HepG2 (cell line): Measurements from ENCODE around the gene SRCIN1. TPM values are rescaled to one million over a fixed set of nuclear protein-coding genes. Genes with fewer than 3 reads are reported as not detected.

Experiments used
- BHLHE40 ChIP-seq: IDR thresholded peaks from 2 replicates; pipeline ENCODE4 v1.6.1; 2011; ENCODE audit warnings: low read length, improper control_type of control experiment
- ELF1 ChIP-seq: sonication (generic); formaldehyde crosslinking; IDR thresholded peaks from 2 replicates; pipeline ENCODE4 v1.4.0; 2020; ENCODE audit warnings: missing genetic modification reagents
- EP300 ChIP-seq, 3 experiments: sonication (generic) in 1 of 3; formaldehyde crosslinking in 1 of 3; IDR thresholded peaks; 2 replicates each; pipeline versions ENCODE4 v1.5.1 to v1.6.1; 2011 to 2020; ENCODE audit warnings: low read depth in 2 of 3, low read length in 2 of 3, borderline replicate concordance in 1 of 3, improper control_type of control experiment in 1 of 3, mild to moderate bottlenecking in 1 of 3, missing genetic modification reagents in 1 of 3, moderate library complexity in 1 of 3
- HOXA3 ChIP-seq: sonication (generic); formaldehyde crosslinking; IDR thresholded peaks from 2 replicates; pipeline ENCODE4 v1.5.0; 2020; ENCODE audit warnings: missing genetic modification reagents
- JUND ChIP-seq: sonication (generic); formaldehyde crosslinking; IDR thresholded peaks from 2 replicates; pipeline ENCODE4 v1.8.0; 2022; ENCODE audit warnings: mild to moderate bottlenecking, missing genetic modification reagents
- KDM4B ChIP-seq: sonication (generic); formaldehyde crosslinking; IDR thresholded peaks from 2 replicates; pipeline ENCODE4 v1.4.0; 2020; ENCODE audit warnings: missing genetic modification reagents
- MEIS1 ChIP-seq: sonication (generic); formaldehyde crosslinking; IDR thresholded peaks from 2 replicates; pipeline ENCODE4 v1.9.0; 2021; ENCODE audit warnings: mild to moderate bottlenecking, missing genetic modification reagents, moderate library complexity, borderline replicate concordance
- ZFP36L2 ChIP-seq: sonication (generic); formaldehyde crosslinking; IDR thresholded peaks from 2 replicates; pipeline ENCODE4 v1.4.0; 2020; ENCODE audit warnings: missing genetic modification reagents
- ZFY ChIP-seq: sonication (generic); formaldehyde crosslinking; IDR thresholded peaks from 2 replicates; pipeline ENCODE4 v1.4.0; 2020; ENCODE audit warnings: missing genetic modification reagents
- ZNF205 ChIP-seq: IDR thresholded peaks from 2 replicates; pipeline ENCODE4 v1.6.1; 2018; ENCODE audit warnings: missing biosample characterization, missing genetic modification reagents
- ZNF530 ChIP-seq: sonication (generic); formaldehyde crosslinking; IDR thresholded peaks from 2 replicates; pipeline ENCODE4 v1.5.0; 2020; ENCODE audit warnings: low read depth, mild to moderate bottlenecking, missing genetic modification reagents
- ZNF749 ChIP-seq: sonication (generic); formaldehyde crosslinking; IDR thresholded peaks from 2 replicates; pipeline ENCODE4 v1.8.0; 2022; ENCODE audit warnings: mild to moderate bottlenecking, missing genetic modification reagents, moderate library complexity, borderline replicate concordance
- ZNF839 ChIP-seq: sonication (generic); formaldehyde crosslinking; IDR thresholded peaks from 2 replicates; pipeline ENCODE4 v1.4.0; 2020; ENCODE audit warnings: missing genetic modification reagents, mild to moderate bottlenecking, borderline replicate concordance
- ZSCAN12 ChIP-seq: sonication (generic); formaldehyde crosslinking; IDR thresholded peaks from 2 replicates; pipeline ENCODE4 v1.9.0; 2021; ENCODE audit warnings: mild to moderate bottlenecking, missing genetic modification reagents
- polyA plus RNA-seq, 8 experiments: library from polyadenylated mRNA; depleted of rRNA in 3 of 8; stranded (reverse) in 7 of 8; unstranded in 1 of 8; fragments of >200 nt; fragmentation: Illumina TruSeq in 4 of 8; extraction: Trizol in 4 of 8; gene quantifications; 2 replicates each; pipeline versions ENCODE4 v1.2.1 to v1.2.3, GENCODE V29; 2011 to 2016; ENCODE audit warnings: low read depth in 4 of 8, missing spikeins in 1 of 8, mixed read lengths in 1 of 8; ENCODE audit not compliant: insufficient read depth in 1 of 8
- total RNA-seq, 5 experiments: library from RNA; depleted of rRNA; stranded (reverse); fragments of >200 nt; fragmentation: Illumina TruSeq; extraction: Trizol; gene quantifications; 2 replicates each; pipeline ENCODE4 v1.2.3, GENCODE V29; 2016; ENCODE audit warnings: low read depth in 1 of 5
- TF ChIP-seq, protein P1 (sequence below): IDR thresholded peaks from 2 replicates; pipeline ENCODE4 v1.6.1; 2016
- TF ChIP-seq, protein P2 (sequence below): sonication (generic); formaldehyde crosslinking; IDR thresholded peaks from 2 replicates; pipeline ENCODE4 v1.8.1; 2023; ENCODE audit warnings: missing genetic modification reagents, mild to moderate bottlenecking, borderline replicate concordance
- TF ChIP-seq, protein P3 (sequence below): sonication (generic); formaldehyde crosslinking; IDR thresholded peaks from 2 replicates; pipeline ENCODE4 v1.5.0; 2020; ENCODE audit warnings: mild to moderate bottlenecking, missing genetic modification reagents
- TF ChIP-seq, protein P4 (sequence below): sonication (generic); formaldehyde crosslinking; IDR thresholded peaks from 2 replicates; pipeline ENCODE4 v1.5.1; 2020; ENCODE audit warnings: missing genetic modification reagents, mild to moderate bottlenecking, borderline replicate concordance
- TF ChIP-seq, protein P5 (sequence below): sonication (generic); formaldehyde crosslinking; IDR thresholded peaks from 2 replicates; pipeline ENCODE4 v1.4.0; 2020; ENCODE audit warnings: missing genetic modification reagents
- TF ChIP-seq, protein P6 (sequence below): sonication (generic); formaldehyde crosslinking; IDR thresholded peaks from 2 replicates; pipeline ENCODE4 v1.8.0; 2022; ENCODE audit warnings: mild to moderate bottlenecking, missing genetic modification reagents, borderline replicate concordance

SRCIN1 gene
- total and polyA plus RNA-seq, 2 of the 13 experiments (the other 11 are each of a cell fraction or from before 2014, with no cell fraction given), result 1.2 to 9.6 TPM

DNA sequence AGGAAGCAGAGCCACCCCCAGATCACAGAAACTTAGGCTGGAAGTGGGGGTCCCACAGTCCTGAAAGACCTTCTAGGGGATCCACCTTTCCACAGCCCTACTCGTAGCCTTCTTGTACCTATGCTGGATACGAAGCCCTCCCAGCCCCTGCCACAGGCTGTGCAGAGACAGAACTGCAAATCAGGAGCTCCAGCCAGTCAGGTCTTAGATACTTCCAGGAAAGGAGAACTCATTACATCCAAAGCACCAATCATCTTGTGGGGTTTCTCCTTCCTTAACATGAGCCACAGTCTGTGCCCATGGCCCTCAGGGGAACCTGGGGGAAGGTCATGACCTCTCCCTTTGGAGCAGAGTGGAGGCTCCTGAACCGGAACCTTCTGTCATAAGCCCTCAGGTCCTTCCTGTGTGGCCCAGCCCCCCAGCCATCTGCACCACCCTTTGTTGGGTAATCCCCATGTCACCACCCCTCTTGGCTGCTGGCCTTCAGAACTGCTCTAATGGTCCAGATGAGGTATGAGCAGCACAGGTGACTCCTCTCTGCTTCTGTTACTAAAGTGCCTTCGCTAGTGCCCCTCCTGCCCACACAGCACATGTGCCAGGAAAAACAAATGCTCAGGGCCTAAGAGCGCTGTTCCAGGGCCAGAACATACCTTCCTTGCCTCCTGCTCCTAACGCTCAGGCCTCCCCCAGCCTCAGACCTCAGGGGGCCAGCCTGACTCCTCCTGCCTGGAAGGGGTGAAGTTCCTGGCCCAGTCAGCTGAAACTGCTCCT, 14.6 kb downstream of the SRCIN1 start (continued):
- no peak; the same call in 1 of the 2 replicates for TF ChIP-seq ZNF839
- TF ChIP-seq, protein P1, sequence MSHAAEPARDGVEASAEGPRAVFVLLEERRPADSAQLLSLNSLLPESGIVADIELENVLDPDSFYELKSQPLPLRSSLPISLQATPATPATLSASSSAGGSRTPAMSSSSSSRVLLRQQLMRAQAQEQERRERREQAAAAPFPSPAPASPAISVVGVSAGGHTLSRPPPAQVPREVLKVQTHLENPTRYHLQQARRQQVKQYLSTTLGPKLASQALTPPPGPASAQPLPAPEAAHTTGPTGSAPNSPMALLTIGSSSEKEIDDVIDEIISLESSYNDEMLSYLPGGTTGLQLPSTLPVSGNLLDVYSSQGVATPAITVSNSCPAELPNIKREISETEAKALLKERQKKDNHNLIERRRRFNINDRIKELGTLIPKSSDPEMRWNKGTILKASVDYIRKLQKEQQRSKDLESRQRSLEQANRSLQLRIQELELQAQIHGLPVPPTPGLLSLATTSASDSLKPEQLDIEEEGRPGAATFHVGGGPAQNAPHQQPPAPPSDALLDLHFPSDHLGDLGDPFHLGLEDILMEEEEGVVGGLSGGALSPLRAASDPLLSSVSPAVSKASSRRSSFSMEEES, result 0 out of 2 replicates have a peak, but pooled peaks have one; percentile 56
- no peak for TF ChIP-seq ZSCAN12 (CRISPR knock-in tag)
- no peak for TF ChIP-seq KDM4B (CRISPR knock-in tag)
- TF ChIP-seq ZNF205 (CRISPR knock-in tag), result no peak
- TF ChIP-seq, protein P2, sequence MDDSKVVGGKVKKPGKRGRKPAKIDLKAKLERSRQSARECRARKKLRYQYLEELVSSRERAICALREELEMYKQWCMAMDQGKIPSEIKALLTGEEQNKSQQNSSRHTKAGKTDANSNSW (CRISPR knock-in tag), result no peak
- TF ChIP-seq MEIS1, result no peak
- no peak; a peak in 1 of 4 replicates for TF ChIP-seq EP300 (IDR thresholded peaks at IDR 0.05; ENCODE audit: low read depth in 2 of 2, low read length in 2 of 2)
- TF ChIP-seq EP300 (CRISPR knock-in tag; IDR thresholded peaks at IDR 0.05; ENCODE audit: borderline replicate concordance), result peak; percentile 57; the same call in 1 of the 2 replicates
- TF ChIP-seq, protein P3, sequence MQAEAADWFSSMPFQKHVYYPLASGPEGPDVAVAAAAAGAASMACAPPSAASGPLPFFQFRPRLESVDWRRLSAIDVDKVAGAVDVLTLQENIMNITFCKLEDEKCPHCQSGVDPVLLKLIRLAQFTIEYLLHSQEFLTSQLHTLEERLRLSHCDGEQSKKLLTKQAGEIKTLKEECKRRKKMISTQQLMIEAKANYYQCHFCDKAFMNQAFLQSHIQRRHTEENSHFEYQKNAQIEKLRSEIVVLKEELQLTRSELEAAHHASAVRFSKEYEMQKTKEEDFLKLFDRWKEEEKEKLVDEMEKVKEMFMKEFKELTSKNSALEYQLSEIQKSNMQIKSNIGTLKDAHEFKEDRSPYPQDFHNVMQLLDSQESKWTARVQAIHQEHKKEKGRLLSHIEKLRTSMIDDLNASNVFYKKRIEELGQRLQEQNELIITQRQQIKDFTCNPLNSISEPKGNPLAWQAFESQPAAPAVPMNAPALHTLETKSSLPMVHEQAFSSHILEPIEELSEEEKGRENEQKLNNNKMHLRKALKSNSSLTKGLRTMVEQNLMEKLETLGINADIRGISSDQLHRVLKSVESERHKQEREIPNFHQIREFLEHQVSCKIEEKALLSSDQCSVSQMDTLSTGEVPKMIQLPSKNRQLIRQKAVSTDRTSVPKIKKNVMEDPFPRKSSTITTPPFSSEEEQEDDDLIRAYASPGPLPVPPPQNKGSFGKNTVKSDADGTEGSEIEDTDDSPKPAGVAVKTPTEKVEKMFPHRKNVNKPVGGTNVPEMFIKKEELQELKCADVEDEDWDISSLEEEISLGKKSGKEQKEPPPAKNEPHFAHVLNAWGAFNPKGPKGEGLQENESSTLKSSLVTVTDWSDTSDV (CRISPR knock-in tag), result no peak
- no peak for TF ChIP-seq ZFP36L2
- TF ChIP-seq, protein P4, sequence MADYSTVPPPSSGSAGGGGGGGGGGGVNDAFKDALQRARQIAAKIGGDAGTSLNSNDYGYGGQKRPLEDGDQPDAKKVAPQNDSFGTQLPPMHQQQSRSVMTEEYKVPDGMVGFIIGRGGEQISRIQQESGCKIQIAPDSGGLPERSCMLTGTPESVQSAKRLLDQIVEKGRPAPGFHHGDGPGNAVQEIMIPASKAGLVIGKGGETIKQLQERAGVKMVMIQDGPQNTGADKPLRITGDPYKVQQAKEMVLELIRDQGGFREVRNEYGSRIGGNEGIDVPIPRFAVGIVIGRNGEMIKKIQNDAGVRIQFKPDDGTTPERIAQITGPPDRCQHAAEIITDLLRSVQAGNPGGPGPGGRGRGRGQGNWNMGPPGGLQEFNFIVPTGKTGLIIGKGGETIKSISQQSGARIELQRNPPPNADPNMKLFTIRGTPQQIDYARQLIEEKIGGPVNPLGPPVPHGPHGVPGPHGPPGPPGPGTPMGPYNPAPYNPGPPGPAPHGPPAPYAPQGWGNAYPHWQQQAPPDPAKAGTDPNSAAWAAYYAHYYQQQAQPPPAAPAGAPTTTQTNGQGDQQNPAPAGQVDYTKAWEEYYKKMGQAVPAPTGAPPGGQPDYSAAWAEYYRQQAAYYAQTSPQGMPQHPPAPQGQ, result no peak
- TF ChIP-seq JUND (CRISPR knock-in tag), result no peak
- no peak for TF ChIP-seq BHLHE40
- TF ChIP-seq ZNF749 (CRISPR knock-in tag), result no peak
- TF ChIP-seq, protein P5, sequence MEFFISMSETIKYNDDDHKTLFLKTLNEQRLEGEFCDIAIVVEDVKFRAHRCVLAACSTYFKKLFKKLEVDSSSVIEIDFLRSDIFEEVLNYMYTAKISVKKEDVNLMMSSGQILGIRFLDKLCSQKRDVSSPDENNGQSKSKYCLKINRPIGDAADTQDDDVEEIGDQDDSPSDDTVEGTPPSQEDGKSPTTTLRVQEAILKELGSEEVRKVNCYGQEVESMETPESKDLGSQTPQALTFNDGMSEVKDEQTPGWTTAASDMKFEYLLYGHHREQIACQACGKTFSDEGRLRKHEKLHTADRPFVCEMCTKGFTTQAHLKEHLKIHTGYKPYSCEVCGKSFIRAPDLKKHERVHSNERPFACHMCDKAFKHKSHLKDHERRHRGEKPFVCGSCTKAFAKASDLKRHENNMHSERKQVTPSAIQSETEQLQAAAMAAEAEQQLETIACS (CRISPR knock-in tag), result no peak
- TF ChIP-seq ELF1 (CRISPR knock-in tag), result no peak
- no peak for TF ChIP-seq ZFY
- TF ChIP-seq, protein P6, sequence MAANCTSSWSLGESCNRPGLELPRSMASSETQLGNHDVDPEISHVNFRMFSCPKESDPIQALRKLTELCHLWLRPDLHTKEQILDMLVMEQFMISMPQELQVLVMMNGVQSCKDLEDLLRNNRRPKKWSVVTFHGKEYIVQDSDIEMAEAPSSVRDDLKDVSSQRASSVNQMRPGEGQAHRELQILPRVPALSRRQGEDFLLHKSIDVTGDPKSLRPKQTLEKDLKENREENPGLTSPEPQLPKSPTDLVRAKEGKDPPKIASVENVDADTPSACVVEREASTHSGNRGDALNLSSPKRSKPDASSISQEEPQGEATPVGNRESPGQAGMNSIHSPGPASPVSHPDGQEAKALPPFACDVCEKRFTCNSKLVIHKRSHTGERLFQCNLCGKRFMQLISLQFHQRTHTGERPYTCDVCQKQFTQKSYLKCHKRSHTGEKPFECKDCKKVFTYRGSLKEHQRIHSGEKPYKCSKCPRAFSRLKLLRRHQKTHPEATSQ (CRISPR knock-in tag), result no peak
- TF ChIP-seq HOXA3 (CRISPR knock-in tag), result peak; percentile 58; the same call in 1 of the 2 replicates
- TF ChIP-seq ZNF530 (CRISPR knock-in tag), result no peak
